IgD-negative memory B cell (primary cell): ENCODE results near the gene MAP4K1. TPM values are rescaled to one million over a fixed set of nuclear protein-coding genes. Genes with fewer than 3 reads are reported as not detected.
"Not testable (repeated sequence)": the region's sequence is repeated elsewhere in the genome, so short reads cannot be mapped to it uniquely, and the experiment has no call there.

Experiments
- H3K27ac Mint-ChIP-seq, 3 donors: one replicate each; pipeline ENCODE4 v1.8.0; 2020 to 2022; ENCODE audit warnings: mild to moderate bottlenecking in 3 of 3, mixed read lengths in 3 of 3, moderate library complexity in 1 of 3
- H3K27me3 Mint-ChIP-seq: one replicate; pipeline ENCODE4 v1.8.0; 2021; ENCODE audit warnings: mixed read lengths
- H3K36me3 Mint-ChIP-seq: one replicate; pipeline ENCODE4 v1.8.0; 2020; ENCODE audit warnings: mild to moderate bottlenecking, mixed read lengths
- H3K4me1 Mint-ChIP-seq, 3 donors: one replicate each; pipeline ENCODE4 v1.8.0; 2020 to 2022; ENCODE audit warnings: mixed read lengths in 3 of 3, mild to moderate bottlenecking in 1 of 3
- H3K4me3 Mint-ChIP-seq, 4 donors: one replicate each; pipeline ENCODE4 v1.8.0; 2020 to 2022; ENCODE audit warnings: mild to moderate bottlenecking in 4 of 4, mixed read lengths in 4 of 4, moderate library complexity in 3 of 4
- H3K9me3 Mint-ChIP-seq, 3 donors: one replicate each; pipeline ENCODE4 v1.8.0; 2020 to 2021; ENCODE audit warnings: mixed read lengths in 3 of 3, mild to moderate bottlenecking in 1 of 3
- polyA plus RNA-seq: library from polyadenylated mRNA; unstranded; fragments of 300-500 nt; fragmentation: Illumina TruSeq; gene quantifications from one replicate; pipeline ENCODE4 v1.2.3, GENCODE V29; 2021

The MAP4K1 gene
- polyA plus RNA-seq, 1 donor from 2014 or later = 250 TPM

- H3K4me3 Mint-ChIP-seq = peak overlapping the region in 1 of 4 donors; percentile 20
These were observed 24.4 kb upstream of the MAP4K1 start for GRCh38 chr19:38642176-38642575.

GRCh38 chr19:38640368-38640767 lies 22.6 kb upstream of the MAP4K1 start:
- no peaks in the 10 kb centered on the region for H3K9me3 Mint-ChIP-seq
- no peak overlapping the region for H3K27ac Mint-ChIP-seq
- H3K27me3 Mint-ChIP-seq = no peaks in the 10 kb centered on the region
- H3K36me3 Mint-ChIP-seq = peaks cover 2% of the 10 kb centered on the region
- H3K4me1 Mint-ChIP-seq = peaks cover 10 to 18% (median 12%) of the 10 kb centered on the region in 3 donors
- no peak overlapping the region for H3K4me3 Mint-ChIP-seq

More at GRCh38 chr19:38642176-38642575, 24.4 kb upstream of the MAP4K1 start:
- H3K27ac Mint-ChIP-seq = no peak overlapping the region
- H3K9me3 Mint-ChIP-seq = no peaks in the 10 kb centered on the region
- peaks cover 5 to 8% (median 8%) of the 10 kb centered on the region in 3 donors for H3K4me1 Mint-ChIP-seq
- H3K27me3 Mint-ChIP-seq = no peaks in the 10 kb centered on the region
- peaks cover 2% of the 10 kb centered on the region for H3K36me3 Mint-ChIP-seq

GRCh38 chr19:38639679-38640078 lies 21.9 kb upstream of the MAP4K1 start:
- peak overlapping the region in 2 of 4 donors; percentile 23 to 52 for H3K4me3 Mint-ChIP-seq
- H3K27ac Mint-ChIP-seq = no peak overlapping the region
- H3K4me1 Mint-ChIP-seq = peaks cover 13 to 20% (median 15%) of the 10 kb centered on the region in 3 donors
- peaks cover 4% of the 10 kb centered on the region for H3K36me3 Mint-ChIP-seq
- no peaks in the 10 kb centered on the region for H3K27me3 Mint-ChIP-seq
- H3K9me3 Mint-ChIP-seq = no peaks in the 10 kb centered on the region

- Mint-ChIP-seq H3K36me3 (peaks cover 7% of the 10 kb centered on the region), H3K4me3 (no peak overlapping the region), H3K27ac (no peak overlapping the region), H3K4me1 (peaks cover 16 to 23% (median 18%) of the 10 kb centered on the region in 3 donors), H3K27me3 (no peaks in the 10 kb centered on the region), H3K9me3 (no peaks in the 10 kb centered on the region)
These were observed 20.7 kb upstream of the MAP4K1 start for GRCh38 chr19:38638461-38638860.

GRCh38 chr19:38635483-38636399 lies 18.0 kb upstream of the MAP4K1 start:
- Mint-ChIP-seq H3K4me3 (no peak overlapping the region), H3K27me3 (no peaks in the 10 kb centered on the region), H3K4me1 (peaks cover 12 to 20% (median 15%) of the 10 kb centered on the region in 3 donors), H3K27ac (peak overlapping the region in 1 of 3 donors; percentile 27), H3K9me3 (no peaks in the 10 kb centered on the region), H3K36me3 (peaks cover 8% of the 10 kb centered on the region)

GRCh38 chr19:38634757-38635482 lies 17.2 kb upstream of the MAP4K1 start:
- no peaks in the 10 kb centered on the region for H3K9me3 Mint-ChIP-seq
- peaks cover 8% of the 10 kb centered on the region for H3K36me3 Mint-ChIP-seq
- H3K27ac Mint-ChIP-seq = peak overlapping the region in 2 of 3 donors; percentile 9 to 86
- peaks cover 12 to 20% (median 15%) of the 10 kb centered on the region in 3 donors for H3K4me1 Mint-ChIP-seq
- H3K4me3 Mint-ChIP-seq = peak overlapping the region in 3 of 4 donors; percentile 6 to 71 (median 12)
- H3K27me3 Mint-ChIP-seq = no peaks in the 10 kb centered on the region

- Mint-ChIP-seq H3K4me3 (no peak overlapping the region), H3K27ac (peak overlapping the region in 1 of 3 donors; percentile 23), H3K4me1 (peaks cover 14 to 20% (median 15%) of the 10 kb centered on the region in 3 donors), H3K9me3 (no peaks in the 10 kb centered on the region), H3K27me3 (no peaks in the 10 kb centered on the region), H3K36me3 (peaks cover 8% of the 10 kb centered on the region)
These were observed 14.9 kb upstream of the MAP4K1 start for GRCh38 chr19:38632476-38633213.

GRCh38 chr19:38631811-38632475 lies 14.2 kb upstream of the MAP4K1 start:
- not testable (repeated sequence) for H3K27ac Mint-ChIP-seq, H3K36me3 Mint-ChIP-seq

GRCh38 chr19:38631301-38631700 lies 13.5 kb upstream of the MAP4K1 start:
- H3K27ac Mint-ChIP-seq = peak overlapping the region in 1 of 3 donors; percentile 21
- not testable (repeated sequence) for H3K27me3 Mint-ChIP-seq, H3K36me3 Mint-ChIP-seq, H3K4me3 Mint-ChIP-seq, H3K9me3 Mint-ChIP-seq
- H3K4me1 Mint-ChIP-seq = peaks cover 6 to 11% (median 7%) of the 10 kb centered on the region in 3 donors

More at GRCh38 chr19:38631811-38632475, 14.2 kb upstream of the MAP4K1 start:
- H3K27me3 Mint-ChIP-seq, H3K4me3 Mint-ChIP-seq, H3K9me3 Mint-ChIP-seq: not testable (repeated sequence)
- H3K4me1 Mint-ChIP-seq = peaks cover 11 to 15% (median 13%) of the 10 kb centered on the region in 3 donors

GRCh38 chr19:38629568-38629967 lies 11.8 kb upstream of the MAP4K1 start:
- Mint-ChIP-seq H3K27ac (no peak overlapping the region), H3K4me3 (peak overlapping the region in 1 of 4 donors; percentile 56), H3K9me3 (no peaks in the 10 kb centered on the region), H3K4me1 (peaks cover 1 to 8% (median 3%) of the 10 kb centered on the region in 3 donors), H3K27me3 (no peaks in the 10 kb centered on the region), H3K36me3 (peaks cover 6% of the 10 kb centered on the region)

GRCh38 chr19:38626401-38626800 lies 8.6 kb upstream of the MAP4K1 start:
- Mint-ChIP-seq H3K4me3 (no peak overlapping the region), H3K36me3 (peaks cover 2% of the 10 kb centered on the region), H3K9me3 (no peaks in the 10 kb centered on the region), H3K27me3 (no peaks in the 10 kb centered on the region), H3K4me1 (peaks cover 0 to 4% (median 0%) of the 10 kb centered on the region in 3 donors), H3K27ac (no peak overlapping the region)

GRCh38 chr19:38624822-38625221 lies 7.1 kb upstream of the MAP4K1 start:
- H3K27ac Mint-ChIP-seq = no peak overlapping the region
- no peak overlapping the region for H3K4me3 Mint-ChIP-seq
- H3K36me3 Mint-ChIP-seq = peaks cover 2% of the 10 kb centered on the region
- H3K4me1 Mint-ChIP-seq = peaks cover 0 to 9% (median 4%) of the 10 kb centered on the region in 3 donors
- H3K9me3 Mint-ChIP-seq = no peaks in the 10 kb centered on the region
- H3K27me3 Mint-ChIP-seq = no peaks in the 10 kb centered on the region

GRCh38 chr19:38619361-38620174 lies 1.8 kb upstream of the MAP4K1 start:
- H3K36me3 Mint-ChIP-seq = peaks cover 6% of the 10 kb centered on the region
- H3K9me3 Mint-ChIP-seq = no peaks in the 10 kb centered on the region
- no peaks in the 10 kb centered on the region for H3K27me3 Mint-ChIP-seq
- H3K27ac Mint-ChIP-seq = peak overlapping the region; percentile 96 to 99 (median 98)
- H3K4me3 Mint-ChIP-seq = peak overlapping the region; percentile 87 to 99 (median 98)
- H3K4me1 Mint-ChIP-seq = peaks cover 11 to 25% (median 25%) of the 10 kb centered on the region in 3 donors
